Choroid plexus epithelial cell (primary cell): Measurements from ENCODE around the gene ALK.
A peak's percentile ranks its signal among the peaks of the same experiment; 100 is the strongest.

Source experiments
- DNase-seq: peaks from one replicate; pipeline ENCODE4 v3.0.0-alpha.2; 2010; ENCODE audit warnings: low read depth
- H3K4me3 ChIP-seq: 2 replicates; pipeline ENCODE4 v1.5.1; 2011; ENCODE audit warnings: low read depth, mild to moderate bottlenecking, control low read depth, low read length, moderate library complexity
- CTCF ChIP-seq: conservative IDR thresholded peaks from 2 replicates; pipeline ENCODE4 v1.5.1; 2011; ENCODE audit warnings: low read depth, mild to moderate bottlenecking, control low read depth, inconsistent platforms, low read length, moderate library complexity

Gene ALK

DNA sequence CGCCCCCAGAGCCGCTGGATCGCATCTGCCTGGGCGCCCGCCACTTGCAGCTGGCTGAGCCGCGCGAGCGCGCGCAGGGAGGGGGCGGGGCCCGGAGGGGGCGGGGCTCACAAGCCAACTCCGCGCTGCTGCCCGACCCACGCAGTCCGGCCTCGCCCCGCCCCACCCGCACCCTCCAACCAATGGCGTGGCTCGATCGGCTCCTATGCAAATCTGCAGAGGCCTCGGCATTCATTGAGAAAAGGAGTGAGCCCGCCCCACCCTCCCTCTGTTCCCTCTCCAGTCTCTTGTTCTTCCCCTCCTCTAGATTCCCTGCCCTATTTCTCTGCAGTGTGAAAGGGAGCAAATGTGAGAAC, at the start of gene ALK:
TSS of gene ALK (minus strand) at position 27 of the 356 bp plus-strand sequence. CDS start 927 bp downstream, outside the sequence.
- peak within 1 kb of the TSS; percentile 39 for H3K4me3 ChIP-seq
- no peak for TF ChIP-seq CTCF
- DNase-seq: peak; percentile 89

DNA sequence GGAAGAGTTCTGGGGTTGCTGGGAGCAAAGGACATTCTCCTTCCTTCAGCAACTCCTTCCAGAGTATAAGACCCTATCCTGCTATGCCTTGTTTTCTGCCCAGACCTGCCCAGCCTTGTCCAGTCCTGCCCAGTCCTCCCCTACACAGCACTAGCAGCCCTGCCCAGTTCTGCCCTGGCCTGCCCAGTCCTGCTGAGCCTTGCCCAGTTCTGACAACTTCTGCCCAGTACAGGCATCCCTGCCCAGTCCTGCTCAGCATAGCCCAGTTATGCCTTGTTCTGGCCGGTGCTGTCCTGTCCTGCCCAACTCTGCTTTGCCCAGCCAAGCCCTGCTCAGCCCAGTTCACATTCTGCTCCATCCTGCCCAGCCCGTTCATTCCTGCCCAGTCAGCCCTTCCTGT, 44.9 kb upstream of the ALK start:
- TF ChIP-seq CTCF: no peak
- DNase-seq: no peak
- H3K4me3 ChIP-seq: no peak overlapping the region

DNA sequence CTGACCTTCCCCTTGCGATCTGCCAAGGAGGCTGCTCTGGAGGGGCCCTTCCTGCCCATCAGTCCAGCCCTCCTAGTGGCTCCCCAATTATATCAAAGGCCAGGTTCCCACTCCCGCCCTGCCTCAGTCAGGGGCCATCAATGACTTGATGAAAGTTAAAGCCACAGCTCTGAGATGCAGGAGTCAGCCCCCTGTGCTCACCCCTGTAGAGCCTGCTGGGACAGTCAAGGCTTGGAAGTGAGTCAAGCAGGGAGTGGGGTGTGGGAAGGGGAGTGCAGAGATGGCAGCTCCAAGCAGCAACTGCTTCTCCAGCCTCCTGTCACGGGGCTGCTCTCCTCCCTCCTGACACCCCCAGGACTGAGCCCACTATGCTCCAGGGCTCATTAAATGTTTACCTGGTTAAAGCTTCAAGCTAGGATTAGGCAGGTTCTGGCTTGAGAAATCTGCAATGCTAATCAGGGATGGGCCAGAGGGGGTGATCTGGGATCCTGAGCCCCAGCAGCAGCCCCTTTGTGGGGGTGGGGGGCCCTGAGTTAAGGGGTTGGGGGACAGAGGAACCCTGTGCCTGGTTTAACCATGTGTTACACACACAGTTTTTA, 42.7 kb upstream of the ALK start:
- H3K4me3 ChIP-seq: no peak overlapping the region
- no peak for DNase-seq
- no peak for TF ChIP-seq CTCF

GRCh38 chr2:29962922-29963321, 41.5 kb upstream of the ALK start:
- H3K4me3 ChIP-seq: no peak overlapping the region
- no peak for TF ChIP-seq CTCF
- DNase-seq: no peak

DNA sequence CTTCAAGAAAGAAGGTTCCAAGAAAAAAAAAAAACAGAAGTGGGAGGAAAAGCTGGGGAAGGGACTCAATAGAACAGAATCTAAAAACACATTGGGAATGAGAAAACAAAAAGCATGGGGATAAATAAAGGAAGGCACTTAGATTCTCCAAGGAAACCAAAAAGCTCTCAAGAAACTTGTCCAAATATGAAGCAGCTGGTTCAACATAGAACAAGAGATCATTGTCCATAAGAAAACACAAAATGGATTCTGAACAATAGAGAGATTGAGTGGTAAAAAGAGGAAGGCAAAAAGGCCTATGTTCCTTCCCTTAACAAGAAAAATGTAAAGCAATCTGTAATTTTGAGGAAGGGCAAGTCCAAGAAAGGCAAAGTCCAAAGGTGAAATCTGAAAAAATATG, 32.9 kb upstream of the ALK start:
- H3K4me3 ChIP-seq: no peak overlapping the region
- DNase-seq: no peak
- TF ChIP-seq CTCF: no peak

- TF ChIP-seq CTCF: no peak
- H3K4me3 ChIP-seq: no peak overlapping the region
- DNase-seq: no peak
Measured at GRCh38 chr2:29952973-29953372, 31.6 kb upstream of the ALK start.

DNA sequence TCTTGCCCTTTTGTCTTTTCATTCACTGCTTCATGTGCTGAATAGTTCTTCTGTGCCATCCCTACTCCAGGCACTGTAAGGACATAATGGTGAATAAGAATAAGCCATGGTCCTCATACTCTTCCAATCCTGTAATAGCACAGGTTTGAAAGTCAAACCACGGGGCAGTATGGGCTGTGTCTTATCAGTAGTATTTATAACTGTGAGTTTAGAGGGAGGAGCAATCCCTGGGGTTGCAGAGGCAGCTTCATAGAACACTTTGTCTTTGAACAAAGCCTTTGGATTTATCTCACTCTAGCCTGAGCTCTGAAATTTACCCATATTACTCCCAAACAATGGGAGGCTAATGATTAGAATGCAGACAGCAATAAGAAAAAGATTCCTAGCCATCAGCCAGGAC, 30.2 kb upstream of the ALK start:
- no peak overlapping the region for H3K4me3 ChIP-seq
- no peak for TF ChIP-seq CTCF
- DNase-seq: no peak
